Activated CD4-positive, alpha-beta T cell treated with anti-CD3 and anti-CD28 coated beads, Interleukin-2, amount 50 U/mL, for 16 hours (primary cell): Measurements from ENCODE around the gene RTN4RL1.
"Not testable (repeated sequence)": the region's sequence is repeated elsewhere in the genome, so short reads cannot be mapped to it uniquely, and the experiment has no call there.

Source experiments
- DNase-seq: peaks from one replicate; pipeline ENCODE4 v3.0.0-alpha.2; 2020

RTN4RL1 gene

GRCh38 chr17:1913702-1914101 is 111.4 kb downstream of the RTN4RL1 start:
- DNase-seq: no peak

- no peak for DNase-seq
Observed at GRCh38 chr17:1912146-1912545, 113.0 kb downstream of the RTN4RL1 start.

DNA sequence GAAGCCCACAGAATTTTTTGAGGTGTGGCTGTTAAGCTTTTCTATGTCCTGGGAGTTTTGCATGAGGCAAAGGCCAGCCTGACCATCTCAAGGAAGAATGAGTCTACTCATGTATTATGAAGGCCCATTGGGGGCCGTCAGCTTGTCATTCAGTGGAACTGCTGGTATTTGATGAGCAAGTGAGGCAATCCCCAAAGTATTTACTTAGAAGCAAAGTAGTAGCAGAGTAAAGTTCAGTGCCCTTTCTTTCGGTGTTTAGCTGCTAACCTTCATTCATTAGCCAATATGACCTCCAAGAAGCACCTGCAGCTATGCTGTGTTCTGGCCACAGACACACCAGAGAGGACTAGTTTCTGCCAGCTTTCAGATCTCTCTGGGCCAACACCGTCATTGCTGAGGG is 115.1 kb downstream of the RTN4RL1 start:
- DNase-seq: no peak

DNA sequence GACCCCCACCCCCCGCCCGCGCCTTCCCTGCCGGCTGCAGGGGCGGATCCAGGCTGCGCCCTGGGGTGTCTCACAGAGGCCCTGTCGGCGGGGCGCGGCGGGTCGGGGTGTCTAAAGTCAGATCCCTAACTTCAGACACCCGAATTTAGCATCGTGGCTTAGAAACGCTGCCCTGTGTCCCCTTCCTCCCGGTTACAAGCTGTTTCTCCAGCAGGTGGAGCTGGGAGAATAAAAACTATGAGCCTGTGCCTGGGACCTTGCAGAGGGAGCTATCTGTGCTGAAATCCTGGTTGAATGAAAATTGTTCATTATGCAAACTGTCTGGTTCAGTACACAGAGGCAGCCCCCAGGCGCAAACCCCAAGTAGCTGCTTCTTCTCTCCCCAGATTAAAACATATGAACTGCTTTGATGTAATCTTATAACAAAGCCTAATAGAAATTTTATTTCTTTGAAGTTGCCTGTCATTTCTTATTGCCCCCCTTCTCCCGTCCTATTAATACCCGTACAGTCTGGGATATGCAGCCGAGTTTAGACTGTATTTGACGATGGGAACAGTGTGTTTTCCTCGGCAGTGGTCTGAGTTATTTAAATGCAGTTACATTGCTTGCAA is 116.3 kb downstream of the RTN4RL1 start:
- DNase-seq: peak; percentile 50

- DNase-seq: no peak
Observed at GRCh38 chr17:1907909-1908698, 117.0 kb downstream of the RTN4RL1 start.

GRCh38 chr17:1907216-1907631 is 117.9 kb downstream of the RTN4RL1 start:
- DNase-seq: no peak

- DNase-seq: no peak
Observed at GRCh38 chr17:1906662-1907101, 118.5 kb downstream of the RTN4RL1 start.

GRCh38 chr17:1905190-1905913 is 119.8 kb downstream of the RTN4RL1 start:
- no peak for DNase-seq

- DNase-seq: no peak
Observed at GRCh38 chr17:1904273-1905182, 120.6 kb downstream of the RTN4RL1 start.

GRCh38 chr17:1899403-1900000 is 125.6 kb downstream of the RTN4RL1 start:
- no peak for DNase-seq

DNA sequence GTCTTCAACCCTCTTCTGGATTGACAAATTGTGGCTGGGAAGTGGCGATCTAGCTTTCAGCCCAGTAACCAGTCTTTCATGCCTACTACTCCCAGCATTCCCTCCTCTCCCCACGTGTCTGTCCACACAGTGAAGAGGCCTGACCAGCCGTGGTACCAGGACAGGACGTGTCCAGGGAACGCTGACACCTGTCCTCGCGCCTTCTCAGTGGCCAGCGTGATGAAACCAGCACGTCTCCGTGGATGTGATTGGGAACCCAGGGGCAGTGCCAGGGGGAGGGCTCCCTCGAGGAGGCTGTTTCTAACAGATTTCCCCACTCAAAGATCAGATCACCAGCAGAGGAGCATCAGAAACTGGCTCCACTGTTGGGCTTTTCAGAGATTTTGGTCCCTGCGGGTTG is 126.3 kb downstream of the RTN4RL1 start:
- DNase-seq: no peak

GRCh38 chr17:1898332-1898731 is 126.8 kb downstream of the RTN4RL1 start:
- DNase-seq: no peak

DNA sequence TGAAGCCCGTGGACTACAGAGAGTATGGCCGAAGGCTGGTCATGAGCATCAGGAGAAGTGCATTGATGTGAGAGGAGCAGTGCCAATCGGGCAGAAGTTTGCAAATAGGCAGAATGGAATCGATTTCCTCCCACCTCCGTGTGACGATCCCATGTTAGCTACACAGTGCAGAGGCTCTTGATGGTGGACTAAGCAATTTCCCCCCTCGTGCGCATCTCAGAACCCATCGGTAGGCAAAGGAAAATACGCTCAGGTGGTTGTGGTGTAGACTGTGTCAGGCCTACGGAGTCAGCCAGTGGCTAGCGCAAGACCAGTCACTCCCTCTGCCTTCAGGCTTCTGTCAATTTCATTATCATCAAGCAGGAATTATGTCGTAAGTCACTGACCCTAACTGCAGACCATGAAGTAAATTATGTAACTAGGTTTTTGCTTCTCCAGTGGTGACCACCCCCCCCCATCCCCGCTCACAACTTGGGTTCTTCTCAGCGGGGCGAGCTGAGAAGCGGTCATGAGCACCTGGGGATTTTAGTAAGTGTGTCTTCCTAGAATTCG is 128.0 kb downstream of the RTN4RL1 start:
- no peak for DNase-seq

GRCh38 chr17:1896243-1897104 is 128.7 kb downstream of the RTN4RL1 start:
- no peak for DNase-seq

DNA sequence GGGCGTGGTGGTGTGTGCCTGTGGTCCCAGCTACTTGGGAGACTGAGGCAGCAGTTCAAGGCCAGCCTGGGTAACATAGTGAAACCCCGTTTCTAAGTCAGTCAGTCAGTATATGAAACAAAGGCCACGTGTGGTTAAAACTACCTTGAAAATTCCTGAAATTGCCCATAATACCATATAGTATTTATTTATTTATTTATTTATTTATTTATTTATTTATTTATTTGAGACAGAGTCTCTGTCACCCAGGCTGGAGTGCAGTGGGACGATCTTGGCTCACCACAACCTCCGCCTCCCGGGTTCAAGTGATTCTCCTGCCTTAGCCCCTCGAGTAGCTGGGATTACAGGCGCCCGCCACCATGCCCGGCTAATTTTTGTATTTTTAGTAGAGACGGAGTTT is 129.7 kb downstream of the RTN4RL1 start:
- not testable (repeated sequence) for DNase-seq

DNA sequence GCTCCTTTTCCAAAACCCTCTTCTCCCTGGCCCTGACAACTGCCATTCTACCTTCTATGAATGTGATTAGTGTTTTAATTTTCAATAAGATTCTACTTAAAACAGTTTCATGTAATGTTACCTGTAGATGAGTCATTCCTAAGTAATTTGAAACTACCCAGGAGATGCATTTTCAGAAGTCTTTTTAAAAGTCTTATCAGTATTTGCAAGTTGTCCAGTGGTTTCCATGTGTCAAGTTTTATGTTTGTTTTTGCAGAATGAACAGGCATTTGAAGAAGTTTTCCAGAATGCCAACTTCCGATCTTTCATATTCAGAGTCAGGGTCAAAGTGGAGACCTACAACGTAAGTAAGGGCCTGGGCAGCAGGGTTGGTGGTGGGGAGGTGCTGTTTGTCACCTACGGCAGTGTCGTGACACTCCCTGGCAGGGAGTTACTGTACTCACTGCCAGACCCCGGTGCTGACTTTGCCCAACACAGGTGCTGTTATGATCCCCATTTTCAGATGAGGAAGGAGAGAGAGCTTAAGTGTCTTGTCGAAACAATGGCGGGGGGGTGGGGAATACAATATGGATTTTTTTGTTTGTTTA is 130.3 kb downstream of the RTN4RL1 start:
- no peak for DNase-seq

GRCh38 chr17:1890758-1891450 is 134.2 kb downstream of the RTN4RL1 start:
- peak; percentile 28 for DNase-seq

DNA sequence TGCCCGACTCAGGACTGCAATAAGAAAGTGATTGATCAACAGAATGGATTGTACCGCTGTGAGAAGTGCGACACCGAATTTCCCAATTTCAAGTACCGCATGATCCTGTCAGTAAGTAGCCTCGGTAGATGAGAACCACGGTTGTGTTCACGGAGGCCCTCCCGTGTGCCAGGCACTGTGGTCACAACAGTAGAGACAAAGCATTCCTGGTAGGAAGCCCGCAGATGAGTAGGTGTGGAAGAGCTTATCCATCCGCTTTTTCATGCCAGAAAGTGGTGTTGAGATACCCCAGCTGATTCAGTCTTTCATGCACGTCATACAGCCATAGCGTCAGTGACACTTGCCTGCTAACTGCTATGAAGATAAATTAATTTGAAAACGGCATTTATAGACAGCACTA is 136.4 kb downstream of the RTN4RL1 start:
- no peak for DNase-seq
